Hematopoietic multipotent progenitor cell (in vitro differentiated cells): ENCODE data around the gene ADGRF1. TPM values are rescaled to one million over a fixed set of nuclear protein-coding genes. Genes with fewer than 3 reads are reported as not detected.

Experiments
- DNase-seq, 3 donors: peaks; one replicate each; pipeline ENCODE4 v3.0.0-alpha.2; 2011 to 2015; ENCODE audit warnings: low read depth in 2 of 3, low spot score in 2 of 3
- total RNA-seq: library from RNA; depleted of rRNA; stranded (reverse); fragments of >200 nt; gene quantifications from one replicate; pipeline ENCODE4 v1.2.3, GENCODE V29; 2012

ADGRF1 gene
- total RNA-seq, 1 donor, result 0.27 TPM

GRCh38 chr6:46990031-46990644, 52.0 kb downstream of the ADGRF1 start:
- DNase-seq, result no peak

- no peak for DNase-seq
Measured at GRCh38 chr6:46989398-46989797, 52.7 kb downstream of the ADGRF1 start.

DNA sequence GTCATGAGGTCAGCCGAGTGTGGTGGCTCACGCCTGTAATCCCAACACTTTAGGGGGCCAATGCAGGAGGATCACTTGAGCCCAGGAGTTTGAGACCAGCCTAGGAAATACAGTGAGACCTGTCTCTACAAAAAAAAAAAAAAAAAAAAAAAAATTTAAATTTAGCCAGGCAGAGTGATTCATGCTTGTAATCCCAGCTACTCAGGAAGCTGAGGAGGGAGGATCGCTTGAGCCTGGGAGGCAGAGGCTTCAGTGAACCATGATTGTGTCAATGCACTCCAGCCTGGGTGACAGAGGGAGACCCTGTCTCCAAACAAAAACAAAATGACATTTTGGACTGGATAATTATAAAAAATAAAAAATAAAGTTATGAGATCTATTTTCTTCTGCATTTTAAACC, 56.2 kb downstream of the ADGRF1 start:
- no peak for DNase-seq

DNA sequence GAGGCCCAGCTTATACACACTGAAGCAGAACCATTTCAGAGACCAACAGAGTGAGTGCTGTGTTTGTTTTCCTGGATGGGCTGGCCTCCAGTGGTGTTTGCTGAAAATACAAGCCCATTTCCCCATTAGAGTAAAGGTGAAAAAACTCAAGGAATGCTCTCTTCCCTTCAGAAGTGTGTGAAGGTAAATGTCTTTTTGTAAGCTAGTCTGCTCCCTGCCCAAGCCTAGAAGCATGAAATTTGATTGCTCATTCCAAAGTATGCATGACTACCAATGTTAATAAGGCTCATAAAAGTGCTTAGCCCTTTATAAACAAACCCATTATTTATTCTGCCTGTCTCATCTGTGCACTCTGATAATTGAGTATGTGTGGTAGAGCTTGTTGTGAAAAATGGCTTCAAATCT, 59.1 kb downstream of the ADGRF1 start:
- no peak for DNase-seq

DNA sequence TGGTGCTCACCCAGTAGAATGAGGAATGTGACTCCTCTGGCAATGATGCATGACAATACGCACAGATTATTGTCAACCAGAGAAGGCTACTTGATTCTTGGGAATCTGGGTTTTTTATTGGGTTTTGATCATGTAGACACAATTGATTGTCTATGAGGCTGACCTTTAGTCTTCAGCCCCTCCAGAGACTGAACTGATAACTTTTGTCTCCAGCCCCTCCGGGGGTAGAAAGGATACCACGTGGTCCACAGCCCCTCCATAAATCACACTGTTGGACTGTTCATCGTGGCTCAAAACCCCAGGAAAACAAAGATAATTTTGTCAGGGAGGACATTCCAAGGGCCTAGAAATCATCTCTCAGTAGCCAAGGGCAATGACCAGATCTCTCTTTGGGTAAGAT, 62.9 kb downstream of the ADGRF1 start:
- no peak for DNase-seq

GRCh38 chr6:46974786-46975185, 67.3 kb downstream of the ADGRF1 start:
- DNase-seq, result no peak

GRCh38 chr6:46973029-46973428, 69.1 kb downstream of the ADGRF1 start:
- DNase-seq, result no peak

GRCh38 chr6:46972531-46972930, 69.6 kb downstream of the ADGRF1 start:
- peak in 1 of 3 donors; percentile 14 for DNase-seq

GRCh38 chr6:46969206-46969605, 72.9 kb downstream of the ADGRF1 start:
- no peak for DNase-seq

DNA sequence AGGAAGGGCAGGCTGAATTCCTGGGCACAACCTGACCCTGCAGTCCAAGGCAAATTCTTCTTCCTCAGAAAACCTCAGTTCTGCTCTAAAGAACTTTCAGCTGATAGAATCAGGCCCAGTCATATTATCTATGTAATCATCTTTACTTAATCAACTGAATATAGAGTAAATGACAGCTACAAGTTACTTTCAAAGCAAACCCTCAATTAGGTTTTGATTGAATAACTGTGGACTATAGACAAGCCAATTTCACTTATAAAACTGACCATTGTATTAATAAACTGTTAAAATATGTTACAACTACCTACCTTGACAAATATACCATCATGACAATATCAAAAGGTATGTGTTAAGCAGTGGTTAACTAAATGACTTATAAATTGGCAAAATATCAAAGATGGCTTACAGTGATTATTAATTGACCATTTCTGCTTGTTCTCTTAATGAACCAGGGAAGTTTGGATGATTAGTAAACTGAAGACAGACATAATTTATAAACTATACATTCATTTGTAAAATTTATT, 74.2 kb downstream of the ADGRF1 start:
- DNase-seq, result no peak

DNA sequence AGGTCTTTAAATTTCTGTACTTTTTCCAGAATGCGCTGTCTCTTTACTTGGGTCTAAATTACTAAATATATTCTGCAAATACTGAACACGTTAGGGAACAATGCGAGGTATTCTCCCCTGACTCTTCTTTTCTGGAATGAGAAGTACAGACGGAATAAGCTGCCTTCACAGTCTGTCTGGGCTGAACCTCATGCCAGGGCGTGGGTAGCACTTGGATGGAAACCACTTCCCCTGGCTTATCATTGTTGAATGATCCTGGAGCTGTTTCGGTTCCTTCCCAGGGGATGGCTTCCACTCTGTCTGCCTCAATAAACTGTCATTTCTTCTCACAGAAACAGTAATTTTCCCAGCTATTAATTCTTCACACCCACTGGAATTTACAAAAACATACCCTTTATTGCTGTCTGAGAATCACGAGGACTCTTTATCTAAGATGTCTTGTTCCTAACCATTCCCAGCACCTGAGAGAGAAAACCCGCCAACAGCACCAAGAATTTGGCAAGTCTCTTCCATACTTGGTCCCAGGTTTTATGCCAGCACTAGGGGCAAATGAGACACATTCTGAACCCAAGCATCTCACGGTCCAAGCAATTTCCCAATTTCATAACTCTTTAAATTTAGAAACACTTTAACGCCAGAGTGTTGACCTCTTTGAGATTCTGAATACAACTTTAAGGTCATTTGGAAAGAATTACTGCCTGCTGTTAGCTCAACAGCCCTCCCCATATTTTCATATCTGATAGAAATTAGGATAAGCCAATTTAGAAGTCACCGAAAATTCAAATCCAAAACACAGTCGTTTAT, 77.2 kb downstream of the ADGRF1 start:
- DNase-seq, result no peak

GRCh38 chr6:46963626-46964025, 78.5 kb downstream of the ADGRF1 start:
- no peak for DNase-seq

GRCh38 chr6:46963039-46963438, 79.1 kb downstream of the ADGRF1 start:
- no peak for DNase-seq

GRCh38 chr6:46961711-46962110, 80.4 kb downstream of the ADGRF1 start:
- DNase-seq, result no peak

DNA sequence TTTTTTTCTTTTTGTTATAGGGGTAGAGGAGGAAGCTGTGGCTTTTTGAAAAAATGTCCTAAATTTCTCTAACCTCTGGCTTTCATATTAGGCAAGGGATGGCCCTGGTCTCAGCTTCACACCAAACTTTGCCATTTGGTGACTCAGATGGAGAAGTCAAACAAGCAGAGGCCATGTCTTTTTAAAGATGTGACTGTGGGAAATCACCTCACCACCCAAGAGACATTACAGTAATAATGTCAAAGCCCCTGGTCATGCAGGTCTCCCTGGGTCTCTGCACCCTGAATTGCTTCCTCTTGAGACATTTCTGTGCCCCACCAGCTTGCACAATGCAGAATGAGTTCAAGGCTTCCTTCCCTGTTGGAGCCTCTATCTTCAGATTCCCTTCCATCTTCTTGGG, 80.9 kb downstream of the ADGRF1 start:
- peak in 1 of 3 donors; percentile 41 for DNase-seq

DNA sequence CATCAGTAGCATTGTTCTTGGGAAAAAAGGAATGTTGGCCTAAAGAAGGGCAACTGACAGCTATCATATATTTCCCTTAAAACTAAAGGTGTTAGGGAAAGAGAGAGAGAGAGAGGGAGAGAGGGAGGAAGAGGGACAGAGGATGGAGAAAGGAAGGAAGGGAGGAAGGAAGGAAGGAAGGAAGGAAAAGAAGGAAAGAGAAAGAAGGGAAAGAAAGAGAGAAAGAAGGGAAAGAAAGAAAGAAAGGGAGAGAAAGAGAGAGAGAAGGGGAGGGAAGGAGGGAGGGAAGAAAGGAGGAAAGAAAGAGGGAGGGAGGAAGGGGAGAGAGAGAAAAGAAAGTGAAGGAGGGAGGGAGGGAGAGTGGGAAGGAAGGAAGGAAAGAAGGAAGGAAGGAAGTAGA, 82.7 kb downstream of the ADGRF1 start:
- DNase-seq, result no peak

DNA sequence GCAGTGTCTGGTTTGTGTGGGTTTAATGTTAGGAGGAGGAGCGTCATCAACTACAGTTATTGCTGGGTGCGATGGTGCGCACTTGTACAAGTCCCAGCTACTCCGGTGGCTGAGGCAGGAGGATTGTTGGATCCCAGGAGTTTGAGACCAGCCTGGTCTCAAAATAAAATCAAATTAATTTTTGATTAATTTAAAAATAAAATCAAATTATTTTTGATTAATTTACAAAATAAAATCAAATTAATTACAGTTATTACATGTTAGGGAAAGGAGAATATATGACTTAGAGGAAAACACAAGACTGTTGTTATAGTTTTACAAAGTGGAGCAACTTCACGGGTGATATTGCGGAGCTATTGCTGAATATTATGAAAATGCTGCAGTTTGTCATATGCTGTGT, 85.7 kb downstream of the ADGRF1 start:
- no peak for DNase-seq

DNA sequence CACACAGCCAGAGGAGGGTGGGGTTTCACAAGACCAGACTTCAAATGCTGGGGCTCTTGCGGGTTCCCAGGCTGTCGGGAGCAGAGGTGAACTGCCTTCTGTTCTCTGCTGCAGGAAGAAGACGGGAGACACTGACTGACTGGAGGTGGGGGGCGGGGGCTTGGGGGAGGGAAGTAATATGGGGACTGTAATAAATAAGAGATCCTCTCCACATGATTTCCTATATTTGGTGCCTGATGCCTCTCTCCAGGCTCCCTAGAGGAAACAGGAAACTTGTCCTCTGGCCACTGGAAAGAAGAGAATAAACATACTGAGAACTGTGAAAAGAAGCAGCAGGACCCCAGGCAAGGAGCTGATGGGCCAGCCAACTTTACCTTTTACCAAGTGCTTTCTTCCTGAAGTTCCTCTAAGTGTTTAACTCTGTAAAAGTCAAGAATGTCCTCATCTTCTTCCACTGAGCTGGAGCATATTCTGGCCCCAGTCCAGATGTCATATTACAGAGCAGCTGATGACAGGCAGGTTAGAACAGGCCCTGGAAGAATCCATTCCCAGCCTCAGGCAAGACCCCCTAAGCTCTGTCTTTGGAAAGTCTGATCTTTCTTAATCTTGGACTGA, 87.2 kb downstream of the ADGRF1 start:
- DNase-seq, result no peak

DNA sequence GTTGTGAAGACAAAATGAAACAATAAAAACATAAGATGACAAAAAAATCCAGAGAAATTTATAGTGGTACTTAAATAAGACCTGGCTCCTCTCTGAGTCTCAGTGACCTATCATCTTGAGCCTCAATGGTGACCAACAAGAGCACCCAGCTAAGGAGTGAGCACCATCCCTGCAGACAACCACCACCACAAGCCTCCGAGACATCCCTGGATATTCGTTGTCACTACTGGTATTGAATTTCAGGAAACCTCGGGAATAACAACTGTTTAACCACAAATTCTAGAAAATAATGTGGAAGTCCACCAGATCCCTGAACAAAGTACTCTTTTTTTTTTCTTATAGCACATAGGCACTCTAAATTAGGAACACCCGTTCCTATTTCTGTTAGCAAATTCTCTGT, 88.2 kb downstream of the ADGRF1 start:
- no peak for DNase-seq

GRCh38 chr6:46949632-46950280, 92.4 kb downstream of the ADGRF1 start:
- no peak for DNase-seq

DNA sequence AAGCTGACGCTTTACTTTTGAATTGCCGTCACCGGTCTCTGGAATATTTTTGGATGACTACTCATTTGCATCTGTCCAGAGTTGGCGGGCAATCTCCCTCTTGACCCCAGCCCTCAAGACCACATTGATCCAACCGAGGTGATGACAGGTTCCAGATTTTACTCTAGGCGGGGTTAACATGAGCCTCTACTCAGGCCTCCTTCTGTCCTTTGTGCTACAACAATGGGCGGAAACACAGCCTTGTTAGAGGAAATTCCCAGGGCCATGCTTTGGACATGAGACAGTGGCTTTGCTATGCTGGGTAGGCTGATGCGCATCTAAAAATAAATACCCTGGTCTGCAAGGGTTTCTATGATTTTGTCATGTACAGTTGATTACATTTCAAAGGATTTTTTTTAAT, 93.4 kb downstream of the ADGRF1 start:
- no peak for DNase-seq
